Aorta (tissue), 5 donors: ENCODE measurements around the gene CCR6. TPM values are rescaled to one million over a fixed set of nuclear protein-coding genes. Genes with fewer than 3 reads are reported as not detected.
"Not testable (repeated sequence)": the region's sequence is repeated elsewhere in the genome, so short reads cannot be mapped to it uniquely, and the experiment has no call there.

Experiments used
- ATAC-seq: fragments of 200-7000 bp; cut with Tn5 transposase; one replicate; pipeline ENCODE4 v1.9.1; 2022; ENCODE audit warnings: moderate library complexity; ENCODE audit not compliant: low FRiP score
- DNase-seq, 2 donors: peaks; one replicate each; pipeline ENCODE4 v3.0.0-alpha.2; 2020
- H3K27ac ChIP-seq, 2 donors: one replicate each; pipeline ENCODE4 v1.5.1; 2013; ENCODE audit warnings: low read length in 2 of 2, mild to moderate bottlenecking in 2 of 2, moderate library complexity in 2 of 2, control low read depth in 1 of 2, inconsistent platforms in 1 of 2, low read depth in 1 of 2
- H3K27me3 ChIP-seq, 2 donors: one replicate each; pipeline ENCODE4 v1.6.1; 2013; ENCODE audit warnings: control low read depth in 1 of 2, low read length in 1 of 2, mild to moderate bottlenecking in 1 of 2, moderate library complexity in 1 of 2; ENCODE audit not compliant: insufficient read depth in 2 of 2, control insufficient read depth in 1 of 2
- H3K36me3 ChIP-seq, 2 donors: one replicate each; pipeline ENCODE4 v1.6.1; 2013; ENCODE audit warnings: control low read depth in 1 of 2, low read length in 1 of 2, mild to moderate bottlenecking in 1 of 2; ENCODE audit not compliant: insufficient read depth in 2 of 2, control insufficient read depth in 1 of 2
- H3K4me1 ChIP-seq, 2 donors: one replicate each; pipeline ENCODE4 v1.6.1; 2013; ENCODE audit warnings: low read length in 2 of 2, control low read depth in 1 of 2, mild to moderate bottlenecking in 1 of 2, moderate library complexity in 1 of 2; ENCODE audit not compliant: insufficient read depth in 2 of 2, control insufficient read depth in 1 of 2
- H3K4me3 ChIP-seq, 2 donors: one replicate each; pipeline ENCODE4 v1.5.1; 2013; ENCODE audit warnings: low read length in 2 of 2, control low read depth in 1 of 2, mild to moderate bottlenecking in 1 of 2
- H3K9me3 ChIP-seq: one replicate; pipeline ENCODE4 v1.6.1; 2013; ENCODE audit warnings: mild to moderate bottlenecking, low read length; ENCODE audit not compliant: control insufficient read depth
- WGBS, 2 donors: extraction: QIAGEN DNeasy Blood & Tissue Kit; methylation state at CpG; one replicate each; pipeline ENCODE4 v1.1.7; 2013; 5-methylcytosine and 5-hydroxymethylcytosine counted together
- intact Hi-C, 2 donors: fragments of 100-400 bp; cut with DNase I; formaldehyde crosslinking; loops; one replicate each; pipeline versions ENCODE4 v1.14.2 to v1.15.0; 2022
- polyA plus RNA-seq, 2 donors: library from polyadenylated mRNA; stranded (reverse); fragments of 200-250 nt; gene quantifications; one replicate each; pipeline ENCODE4 v1.2.3, GENCODE V29; 2013
- total RNA-seq, 2 donors: library from RNA; stranded (reverse); fragmentation: NEBNext Ultra II Directional; extraction: Animal tissue kit (Norgen Biotek cat#: 25700); gene quantifications; one replicate each; pipeline ENCODE4 v1.2.1, GENCODE V29; 2021
- donor health status: healthy with polysubstance abuse.
- donor health status: Bipolar disorder and iron deficiency.
- donor health status: DM: no; HTN: no; CAD: no.
- donor health status: DM: no; HTN: no; CAD: no.
- donor health status: DM: yes; HTN: yes; CAD: no.

Gene CCR6
- total and polyA plus RNA-seq, 4 donors, result 0.54 TPM; not detected in 3

- H3K4me3 ChIP-seq, ATAC-seq, H3K9me3 ChIP-seq, DNase-seq, H3K27me3 ChIP-seq, H3K36me3 ChIP-seq, intact Hi-C loops, H3K4me1 ChIP-seq, H3K27ac ChIP-seq: not testable (repeated sequence)
- 79% methylated on average over 10 to 13 of the region's 13 CpGs for WGBS, 2 donors
Measured at GRCh38 chr6:167172011-167172410, 49.1 kb downstream of the CCR6 start.

- H3K4me3 ChIP-seq, H3K27ac ChIP-seq, ATAC-seq, H3K4me1 ChIP-seq, H3K27me3 ChIP-seq, intact Hi-C loops, H3K9me3 ChIP-seq, DNase-seq, H3K36me3 ChIP-seq: not testable (repeated sequence)
- WGBS, 2 donors, result 89 to 92% methylated on average over 11 to 14 of the region's 14 CpGs
Measured at GRCh38 chr6:167177271-167177670, 54.4 kb downstream of the CCR6 start.

GRCh38 chr6:167178896-167179655, 56.2 kb downstream of the CCR6 start:
- H3K27me3 ChIP-seq, H3K4me3 ChIP-seq, H3K9me3 ChIP-seq, H3K27ac ChIP-seq, DNase-seq, H3K4me1 ChIP-seq, H3K36me3 ChIP-seq, intact Hi-C loops: not testable (repeated sequence)
- 85% methylated on average over 22 to 25 of the region's 31 CpGs for WGBS, 2 donors
- ATAC-seq, result peak; percentile 46

- H3K4me1 ChIP-seq, intact Hi-C loops: not testable (repeated sequence)
- 82 to 84% methylated on average over 6 to 7 of the region's 8 CpGs for WGBS, 2 donors
Measured at GRCh38 chr6:167180086-167180485, 57.2 kb downstream of the CCR6 start.

GRCh38 chr6:167181351-167181750, 58.5 kb downstream of the CCR6 start:
- H3K27me3 ChIP-seq, H3K27ac ChIP-seq, H3K9me3 ChIP-seq, ATAC-seq, H3K4me3 ChIP-seq, H3K4me1 ChIP-seq, DNase-seq, H3K36me3 ChIP-seq, intact Hi-C loops: not testable (repeated sequence)
- no CpG with 5 or more reads among the region's 6 CpGs for WGBS, 2 donors

More at GRCh38 chr6:167180086-167180485, 57.2 kb downstream of the CCR6 start:
- H3K4me3 ChIP-seq, DNase-seq, H3K27me3 ChIP-seq, H3K27ac ChIP-seq, H3K36me3 ChIP-seq, H3K9me3 ChIP-seq, ATAC-seq: not testable (repeated sequence)

GRCh38 chr6:167182913-167183314, 60.0 kb downstream of the CCR6 start:
- ATAC-seq, intact Hi-C loops, DNase-seq, H3K4me1 ChIP-seq, H3K36me3 ChIP-seq, H3K27ac ChIP-seq, H3K9me3 ChIP-seq, H3K27me3 ChIP-seq, H3K4me3 ChIP-seq: not testable (repeated sequence)
- WGBS, 2 donors, result 7 to 14% methylated on average over 4 of the region's 8 CpGs

GRCh38 chr6:167185101-167185500, 62.2 kb downstream of the CCR6 start:
- H3K27me3 ChIP-seq, H3K4me3 ChIP-seq, intact Hi-C loops, H3K36me3 ChIP-seq, DNase-seq, H3K27ac ChIP-seq, H3K4me1 ChIP-seq, ATAC-seq, H3K9me3 ChIP-seq: not testable (repeated sequence)
- WGBS, 2 donors, result 44 to 57% methylated on average over 3 of the region's 3 CpGs

GRCh38 chr6:167187275-167187674, 64.4 kb downstream of the CCR6 start:
- H3K27me3 ChIP-seq, DNase-seq, H3K27ac ChIP-seq, H3K4me3 ChIP-seq, H3K9me3 ChIP-seq, H3K36me3 ChIP-seq, ATAC-seq, H3K4me1 ChIP-seq, intact Hi-C loops: not testable (repeated sequence)
- WGBS, 2 donors, result 74 to 76% methylated on average over 9 of the region's 9 CpGs
